ENCODE data around the gene MYF5.
"Not testable (repeated sequence)": the region's sequence is repeated elsewhere in the genome, so short reads cannot be mapped to it uniquely, and the experiment has no call there.

MYF5 gene

DNA sequence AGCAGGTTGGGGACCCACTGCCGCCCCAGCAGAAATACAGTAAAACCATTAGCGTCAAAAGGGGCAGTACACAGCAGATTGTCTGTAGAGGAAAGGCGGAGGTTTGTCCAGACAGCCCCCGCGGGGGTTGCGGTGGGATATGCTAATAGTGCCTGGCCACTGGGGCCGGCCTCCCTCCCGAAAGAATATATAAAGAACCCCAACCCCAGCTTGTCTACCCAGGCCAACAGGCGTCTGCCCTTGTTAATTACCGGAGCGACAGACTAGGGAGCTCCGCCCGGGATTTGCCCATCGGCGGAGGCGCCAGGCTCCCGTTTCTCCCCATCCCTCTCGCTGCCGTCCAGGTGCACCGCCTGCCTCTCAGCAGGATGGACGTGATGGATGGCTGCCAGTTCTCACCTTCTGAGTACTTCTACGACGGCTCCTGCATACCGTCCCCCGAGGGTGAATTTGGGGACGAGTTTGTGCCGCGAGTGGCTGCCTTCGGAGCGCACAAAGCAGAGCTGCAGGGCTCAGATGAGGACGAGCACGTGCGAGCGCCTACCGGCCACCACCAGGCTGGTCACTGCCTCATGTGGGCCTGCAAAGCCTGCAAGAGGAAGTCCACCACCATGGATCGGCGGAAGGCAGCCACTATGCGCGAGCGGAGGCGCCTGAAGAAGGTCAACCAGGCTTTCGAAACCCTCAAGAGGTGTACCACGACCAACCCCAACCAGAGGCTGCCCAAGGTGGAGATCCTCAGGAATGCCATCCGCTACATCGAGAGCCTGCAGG, at the start of gene MYF5:
Gene MYF5, plus strand, starts transcription at position 217 of the 774 bp plus-strand sequence. Its CDS starts 152 bp downstream, at position 369.
- H3K27ac ChIP-seq, result no peak within 1 kb of the TSS

DNA sequence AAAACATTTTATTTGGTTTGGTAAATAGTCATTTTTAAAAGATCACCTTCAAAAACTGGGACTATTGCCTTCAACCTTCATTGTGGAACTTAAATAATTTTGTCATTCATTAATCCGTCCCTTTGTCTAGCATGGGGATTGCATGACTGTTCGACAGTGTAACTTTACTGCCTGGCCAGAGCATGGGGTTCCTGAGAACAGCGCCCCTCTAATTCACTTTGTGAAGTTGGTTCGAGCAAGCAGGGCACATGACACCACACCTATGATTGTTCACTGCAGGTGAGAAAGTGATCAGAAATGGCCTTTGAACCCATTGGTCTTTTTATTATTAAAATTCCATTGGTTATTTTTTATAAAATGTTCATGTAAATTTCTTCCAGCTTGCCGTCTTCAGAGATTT, 46.5 kb upstream of the MYF5 start:
- no peak overlapping the region for H3K27ac ChIP-seq
- no peak for DNase-seq (ENCODE audit: low read depth, low spot score)

More for the DNA sequence above, at the start of gene MYF5:
- no peak for DNase-seq (ENCODE audit: low read depth, low spot score)

DNA sequence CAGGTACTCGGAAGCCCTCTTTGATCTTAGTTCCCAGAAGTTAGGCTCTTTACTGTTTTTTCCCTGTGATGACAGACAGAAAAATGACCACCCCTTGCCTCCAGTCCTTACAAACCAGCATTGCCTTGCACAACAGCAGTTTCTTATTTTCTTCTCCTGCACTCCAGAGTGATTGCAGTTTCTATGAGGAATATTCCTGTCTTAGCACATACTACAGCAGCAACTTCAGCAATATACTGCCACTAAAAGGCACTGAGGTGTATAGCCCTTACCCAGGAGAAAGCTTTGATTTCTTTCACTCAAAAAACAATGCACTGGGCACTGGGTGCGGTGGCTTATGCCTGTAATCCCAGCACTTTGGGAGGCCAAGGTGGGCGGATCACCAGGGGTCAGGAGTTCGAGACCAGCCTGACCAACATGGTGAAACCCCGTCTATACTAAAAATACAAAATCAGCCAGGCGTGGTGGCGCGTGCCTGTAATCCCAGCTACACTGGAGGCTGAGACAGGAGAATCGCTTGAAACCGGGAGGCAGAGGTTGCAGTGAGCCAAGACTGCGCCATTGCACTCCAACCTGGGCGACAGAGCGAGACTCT, 40.6 kb upstream of the MYF5 start:
- H3K27ac ChIP-seq; DNase-seq (ENCODE audit: low read depth, low spot score): not testable (repeated sequence)

DNA sequence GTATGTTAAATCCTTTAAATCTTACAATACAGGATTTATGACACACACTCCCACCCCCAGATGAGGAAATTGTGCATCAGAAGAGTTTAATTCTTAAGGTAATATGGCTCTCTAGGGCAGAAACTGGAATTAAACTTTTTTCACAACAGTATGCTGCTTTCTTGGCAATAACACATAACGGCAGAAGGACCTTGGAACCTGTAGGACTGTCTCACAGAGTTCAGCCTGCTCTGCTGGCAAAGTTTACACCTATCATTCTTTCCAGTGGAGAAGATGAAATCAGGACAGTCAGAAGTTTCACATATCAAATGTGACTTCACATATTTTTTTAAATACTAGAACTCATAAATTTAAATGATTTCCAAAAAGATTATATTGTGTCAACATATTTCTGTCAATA, 39.9 kb upstream of the MYF5 start:
- no peak for DNase-seq (ENCODE audit: low read depth, low spot score)
- H3K27ac ChIP-seq, result no peak overlapping the region

DNA sequence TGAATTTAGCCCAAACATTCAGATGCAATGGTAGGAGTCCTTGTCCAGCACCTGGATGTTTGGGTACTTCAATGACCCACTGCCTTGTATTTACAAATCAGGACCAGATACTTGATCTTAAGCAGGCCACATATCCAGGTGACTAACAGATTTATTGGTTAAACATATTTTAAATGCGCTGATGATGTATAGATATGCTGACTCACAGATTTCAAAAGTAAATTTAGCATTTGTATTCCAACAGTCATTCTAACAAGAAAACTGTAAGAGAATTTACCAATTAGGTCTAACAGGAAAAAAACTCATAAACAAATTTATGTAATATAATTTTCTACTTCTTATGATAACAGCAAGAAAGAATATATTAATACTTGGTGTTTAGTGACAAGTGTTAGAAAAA, 38.7 kb upstream of the MYF5 start:
- H3K27ac ChIP-seq, result no peak overlapping the region
- no peak for DNase-seq (ENCODE audit: low read depth, low spot score)

DNA sequence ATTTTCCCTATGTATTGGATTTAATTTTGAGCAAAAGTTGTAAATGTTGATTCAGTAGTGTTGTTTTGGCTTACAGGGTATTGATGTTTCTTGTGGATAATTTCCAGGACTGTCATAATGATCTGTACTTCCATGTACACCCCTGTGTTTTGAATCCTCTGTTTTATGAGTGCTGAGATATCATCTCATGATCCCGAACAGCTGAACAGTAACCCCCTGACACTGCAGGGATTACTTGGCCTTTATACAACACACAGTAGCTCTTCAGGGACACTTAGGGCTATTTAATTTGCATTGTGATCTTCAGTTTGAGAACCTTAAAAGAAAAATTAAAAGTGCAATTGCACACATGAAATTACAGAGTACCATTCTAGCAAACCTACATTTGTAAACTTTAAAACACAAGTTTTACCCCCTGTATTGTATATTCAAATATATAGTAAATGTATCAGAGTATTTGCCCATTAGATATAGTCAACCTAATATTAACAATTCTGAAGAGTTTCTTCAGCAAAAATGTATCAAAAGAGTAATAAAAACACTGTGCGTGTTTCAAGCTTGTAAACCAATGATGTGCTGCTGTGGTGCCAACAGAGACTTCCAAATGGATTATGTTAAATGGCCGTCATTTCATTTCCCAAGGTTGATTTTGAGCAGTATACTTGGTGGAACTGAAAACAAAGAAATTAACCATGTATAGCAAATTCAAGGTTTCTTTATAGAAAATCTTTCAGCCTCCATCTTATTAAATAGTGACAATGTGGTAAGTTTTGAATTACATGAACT, 37.2 kb upstream of the MYF5 start:
- DNase-seq (ENCODE audit: low read depth, low spot score), result no peak

DNA sequence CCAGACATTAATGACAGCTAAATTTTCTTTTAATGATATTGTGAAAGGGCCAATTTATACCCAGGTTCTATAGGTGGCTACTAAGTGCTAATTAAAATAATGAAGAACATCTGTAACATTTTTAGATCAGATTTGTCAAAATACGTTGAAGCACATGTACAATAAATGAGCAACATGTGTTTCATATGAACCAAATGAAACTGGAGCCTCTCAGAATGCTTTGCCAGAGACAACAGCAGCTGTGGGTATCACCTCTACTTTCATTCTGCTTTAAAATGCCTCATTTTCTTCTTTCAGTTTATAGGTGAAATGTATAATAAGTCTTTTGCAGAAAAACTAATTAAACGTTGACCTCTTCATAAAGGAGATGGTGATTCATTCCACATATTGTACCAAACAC, 35.4 kb upstream of the MYF5 start:
- no peak overlapping the region for H3K27ac ChIP-seq
- no peak for DNase-seq (ENCODE audit: low read depth, low spot score)

More for the DNA sequence above, 37.2 kb upstream of the MYF5 start:
- H3K27ac ChIP-seq, result no peak overlapping the region

DNA sequence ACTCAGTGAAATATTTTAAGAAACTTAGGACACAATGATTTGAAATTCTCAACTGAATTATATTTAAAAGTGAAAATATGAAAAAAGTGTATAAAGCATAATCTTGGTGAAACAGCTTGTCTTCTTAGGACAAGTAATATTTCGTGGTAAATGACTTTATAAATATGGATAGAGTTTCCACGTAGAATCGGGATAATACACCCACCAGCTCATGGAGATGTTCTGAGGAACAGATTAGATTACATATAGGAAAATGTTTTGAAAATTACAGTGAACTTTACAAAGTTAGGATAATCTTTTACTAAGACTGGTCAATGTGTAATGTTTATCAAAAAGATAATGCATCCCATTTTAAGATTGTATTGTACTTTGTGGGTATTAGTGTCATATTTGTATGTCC, 34.9 kb upstream of the MYF5 start:
- DNase-seq (ENCODE audit: low read depth, low spot score), result no peak

DNA sequence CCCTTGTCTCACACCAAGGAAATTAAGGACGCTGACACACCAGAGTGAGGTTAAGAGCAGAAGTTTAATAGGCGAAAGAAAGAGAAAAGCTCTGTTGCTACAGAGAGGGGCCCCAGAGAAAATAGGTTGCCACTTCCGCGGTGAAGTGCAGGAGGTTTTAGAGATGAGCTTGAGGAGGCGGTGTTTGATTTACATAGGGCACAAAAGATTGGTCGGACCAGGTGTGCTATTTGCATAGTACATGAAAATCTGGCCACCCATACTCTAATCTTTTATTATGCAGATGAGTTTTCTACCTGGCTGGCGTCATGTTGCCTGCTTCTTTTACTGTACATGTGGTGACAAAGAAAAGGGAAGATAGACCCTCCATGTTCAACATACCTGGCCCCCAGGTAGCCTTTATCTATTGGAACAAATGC, 32.6 kb upstream of the MYF5 start:
- H3K27ac ChIP-seq, result no peak overlapping the region

More for the DNA sequence above, 34.9 kb upstream of the MYF5 start:
- H3K27ac ChIP-seq, result no peak overlapping the region

DNA sequence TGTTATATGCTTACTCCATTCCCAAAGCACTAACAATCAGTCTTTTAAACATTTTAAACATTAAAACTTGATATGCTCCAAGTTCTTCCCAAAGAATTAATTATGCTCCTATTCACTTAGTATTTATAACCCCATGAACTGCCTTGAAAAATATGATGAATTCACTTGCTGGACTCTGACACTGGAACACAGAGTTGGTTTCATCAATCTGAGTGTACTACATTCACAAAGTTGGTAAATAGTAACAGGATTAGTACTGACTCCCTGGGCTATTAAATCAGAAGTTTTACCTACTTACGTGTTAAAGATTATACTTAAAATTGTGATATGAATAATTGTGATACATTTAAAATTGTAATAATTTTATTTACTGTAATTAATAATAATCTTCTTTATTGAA, 26.6 kb upstream of the MYF5 start:
- H3K27ac ChIP-seq, result no peak overlapping the region
- no peak for DNase-seq (ENCODE audit: low read depth, low spot score)

More for the DNA sequence above, 32.6 kb upstream of the MYF5 start:
- DNase-seq (ENCODE audit: low read depth, low spot score), result no peak

DNA sequence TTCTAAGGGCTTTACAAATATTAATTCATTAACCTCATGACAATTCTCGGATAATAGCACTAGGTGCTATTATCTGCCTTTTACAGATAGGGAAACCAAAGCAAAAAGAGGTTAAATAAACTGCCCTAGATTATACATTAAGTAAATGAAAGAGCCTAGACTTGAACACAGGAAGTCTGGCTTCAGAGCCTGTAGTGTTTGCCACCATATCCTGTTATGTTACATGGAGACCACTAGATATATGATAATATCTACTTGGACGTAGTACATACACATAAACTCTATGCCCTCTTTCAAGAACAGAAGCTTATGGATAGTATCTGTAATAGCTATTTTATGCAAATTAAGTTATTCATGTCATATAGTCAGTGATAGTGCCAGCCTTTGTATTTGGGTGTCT, 26.2 kb upstream of the MYF5 start:
- H3K27ac ChIP-seq, result no peak overlapping the region
- no peak for DNase-seq (ENCODE audit: low read depth, low spot score)

DNA sequence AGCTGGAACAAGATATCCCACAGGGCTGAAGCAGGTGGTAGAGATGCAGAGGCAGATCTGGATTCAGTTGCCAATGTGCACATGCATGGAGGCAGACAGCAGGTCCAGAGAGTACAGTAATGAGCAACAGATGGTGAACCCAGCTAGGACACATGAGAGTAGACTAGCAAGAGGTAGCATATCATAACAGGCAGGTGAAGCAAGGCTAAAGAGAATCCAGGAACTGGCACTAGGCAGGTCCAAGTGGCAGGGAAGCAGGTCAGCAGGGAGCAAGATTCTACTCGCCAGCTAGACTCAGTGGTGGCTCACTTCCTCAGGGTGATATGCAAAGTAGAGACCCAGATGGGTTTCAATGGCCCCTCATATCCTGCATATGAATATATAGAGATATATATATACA, 24.6 kb upstream of the MYF5 start:
- H3K27ac ChIP-seq, result no peak overlapping the region
- DNase-seq (ENCODE audit: low read depth, low spot score), result no peak

DNA sequence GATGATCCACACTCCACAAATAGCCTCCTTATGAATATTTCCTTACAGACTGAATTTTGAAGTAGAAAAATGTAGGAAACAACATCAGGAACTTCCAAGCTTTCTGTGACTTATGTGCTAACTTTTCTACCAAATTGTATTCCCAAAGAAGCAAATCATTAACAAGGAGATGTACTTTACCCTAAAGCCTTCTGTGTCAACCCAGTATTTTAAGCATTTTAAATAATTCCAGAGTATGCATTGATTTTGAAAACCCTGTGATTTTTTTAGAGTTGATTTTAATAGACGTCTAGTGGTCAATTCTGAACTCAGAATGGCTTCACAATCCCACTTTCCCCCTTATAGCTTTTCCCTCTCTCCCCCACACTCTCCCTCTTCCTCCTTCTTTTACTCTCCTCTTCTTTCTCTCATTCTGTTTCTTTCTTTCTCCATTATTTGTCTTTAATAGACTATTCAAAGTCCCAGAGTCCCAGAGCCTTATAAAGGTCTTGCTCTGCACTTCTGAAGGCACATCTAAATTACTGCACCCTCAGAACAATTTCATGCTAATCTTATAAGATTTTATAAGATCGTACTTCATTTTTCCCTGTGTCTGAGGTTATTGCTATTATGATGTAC, 19.3 kb upstream of the MYF5 start:
- DNase-seq (ENCODE audit: low read depth, low spot score), result no peak
- no peak overlapping the region for H3K27ac ChIP-seq

DNA sequence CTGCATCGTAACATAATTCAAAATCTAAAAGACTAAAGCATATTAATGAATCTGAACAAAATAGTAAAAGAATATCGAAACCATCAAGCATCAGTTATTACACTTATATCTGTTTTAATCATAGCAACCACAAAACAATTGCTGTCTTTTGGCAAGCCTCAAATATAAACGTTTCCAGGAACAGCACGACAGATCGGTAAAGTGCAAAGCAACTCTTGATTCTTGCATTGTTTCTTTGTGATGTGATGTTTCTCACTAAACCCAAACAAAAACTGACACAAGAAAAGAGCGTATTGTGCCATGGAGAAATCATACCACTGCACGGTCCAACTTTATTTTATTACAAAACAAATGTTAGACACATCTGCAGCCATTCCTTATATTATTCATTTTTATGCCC, 18.5 kb upstream of the MYF5 start:
- no peak overlapping the region for H3K27ac ChIP-seq
- no peak for DNase-seq (ENCODE audit: low read depth, low spot score)

DNA sequence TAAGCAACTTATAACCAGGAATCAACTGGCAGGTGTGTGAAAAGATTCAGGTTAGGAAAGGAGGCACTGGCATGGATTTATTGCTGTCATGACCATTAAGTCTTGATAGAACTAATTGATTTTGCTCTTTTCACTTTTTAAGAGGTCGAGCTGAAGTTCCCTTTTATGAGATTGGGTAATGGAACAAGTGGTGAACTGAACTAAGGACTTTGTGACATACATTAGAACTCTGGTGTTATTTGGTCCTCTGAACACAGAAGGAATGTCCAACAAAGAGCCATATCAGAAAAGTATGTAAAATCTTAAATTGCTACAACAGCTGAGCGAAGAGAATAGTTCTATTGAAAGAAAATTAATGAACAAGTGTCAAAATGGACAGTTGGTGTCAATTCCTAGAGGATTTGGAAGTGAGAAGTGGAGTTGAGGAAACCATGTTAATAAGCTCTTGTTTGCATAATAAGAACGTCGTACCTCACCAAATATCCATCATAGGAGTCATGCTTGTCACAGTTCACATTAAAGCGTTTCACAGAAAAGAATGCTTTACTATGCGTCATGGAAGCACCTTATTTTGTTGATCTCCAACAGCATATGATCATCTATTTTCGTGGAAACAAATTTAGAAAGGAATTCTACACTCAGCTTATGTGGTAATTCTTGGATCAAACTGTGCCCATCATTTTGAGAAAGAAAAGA, 17.7 kb upstream of the MYF5 start:
- no peak overlapping the region for H3K27ac ChIP-seq
- DNase-seq (ENCODE audit: low read depth, low spot score), result no peak

DNA sequence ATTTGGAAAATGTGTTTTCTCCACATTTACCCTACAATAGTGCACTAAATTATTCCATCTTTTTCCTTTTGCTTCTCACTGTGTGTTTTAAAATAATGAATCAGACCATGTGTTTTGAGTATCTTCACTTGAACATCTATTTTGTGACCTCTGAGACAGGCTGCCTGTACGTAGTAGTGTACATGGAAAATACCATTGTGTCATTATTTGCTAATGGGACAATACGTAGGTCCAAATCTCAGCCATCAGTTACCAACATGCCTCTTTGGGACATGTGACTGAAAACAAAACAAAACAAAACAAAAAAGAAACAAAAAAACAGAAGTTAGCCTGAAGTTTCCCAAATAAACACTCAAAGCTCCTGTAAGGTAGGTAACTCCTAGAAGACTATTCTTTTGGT, 16.4 kb upstream of the MYF5 start:
- no peak overlapping the region for H3K27ac ChIP-seq
- no peak for DNase-seq (ENCODE audit: low read depth, low spot score)

DNA sequence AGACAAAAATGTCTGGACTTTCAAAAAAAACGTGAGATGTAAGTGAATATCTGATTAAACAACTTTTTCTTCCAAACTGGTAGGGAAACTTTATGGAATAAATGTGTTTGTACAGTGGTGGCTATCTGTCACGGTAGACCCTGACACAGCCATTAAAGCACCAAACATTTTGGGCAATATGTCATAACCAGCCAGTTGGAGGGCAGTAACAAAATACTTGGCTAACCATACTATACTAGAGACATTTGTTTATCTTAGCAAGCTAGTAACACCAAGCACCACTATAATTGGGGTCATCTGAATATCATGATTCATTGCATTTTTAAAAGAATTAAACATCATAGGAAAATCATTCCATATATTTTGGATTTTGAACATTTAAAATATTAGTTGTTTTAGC, 15.3 kb upstream of the MYF5 start:
- DNase-seq (ENCODE audit: low read depth, low spot score), result no peak

DNA sequence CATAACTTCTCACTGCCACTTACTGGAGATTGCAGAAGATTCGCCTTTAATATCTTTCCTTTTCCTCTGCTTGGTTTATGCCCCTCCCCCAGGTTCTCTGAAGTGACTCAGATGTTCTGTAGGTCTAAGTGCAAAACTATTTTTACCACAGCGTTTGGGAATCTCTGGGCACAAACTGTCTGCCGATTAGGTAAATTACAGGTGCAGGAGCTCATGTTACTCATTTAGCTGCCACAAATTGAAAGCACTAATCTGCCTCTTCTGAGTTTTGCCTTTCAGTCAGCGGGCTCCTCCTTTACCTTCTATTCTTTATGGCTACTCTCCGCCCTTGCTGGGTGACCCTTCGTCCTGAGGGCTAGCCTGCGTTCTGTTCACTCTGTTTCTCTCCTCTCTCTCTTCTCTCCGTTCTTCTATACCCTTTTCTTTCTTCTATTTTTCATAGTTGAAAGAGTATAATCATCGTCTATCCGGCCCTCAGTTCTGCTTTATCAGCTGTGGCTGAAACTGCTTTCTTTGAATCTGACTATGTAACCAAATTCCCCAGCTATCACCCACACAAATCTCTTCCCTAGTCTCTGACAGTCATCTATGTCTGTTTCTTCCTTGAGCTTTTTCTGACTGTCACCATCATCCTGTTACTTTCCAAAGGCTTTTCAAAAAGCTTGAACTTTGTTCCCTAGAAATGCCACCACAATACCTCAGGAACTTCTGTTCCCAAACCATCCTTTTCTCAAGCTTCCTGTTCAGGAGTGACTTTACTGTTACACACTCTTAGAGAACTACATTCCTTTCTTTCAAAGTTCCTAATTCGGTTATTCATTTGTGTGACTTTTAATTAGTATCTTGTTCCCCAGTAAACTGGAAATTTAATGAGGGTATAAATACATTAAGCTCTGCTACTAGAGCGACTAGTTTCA, 13.6 kb upstream of the MYF5 start:
- peak; percentile 8 for DNase-seq (ENCODE audit: low read depth, low spot score)
- H3K27ac ChIP-seq, result no peak overlapping the region

More for the DNA sequence above, 15.3 kb upstream of the MYF5 start:
- no peak overlapping the region for H3K27ac ChIP-seq

DNA sequence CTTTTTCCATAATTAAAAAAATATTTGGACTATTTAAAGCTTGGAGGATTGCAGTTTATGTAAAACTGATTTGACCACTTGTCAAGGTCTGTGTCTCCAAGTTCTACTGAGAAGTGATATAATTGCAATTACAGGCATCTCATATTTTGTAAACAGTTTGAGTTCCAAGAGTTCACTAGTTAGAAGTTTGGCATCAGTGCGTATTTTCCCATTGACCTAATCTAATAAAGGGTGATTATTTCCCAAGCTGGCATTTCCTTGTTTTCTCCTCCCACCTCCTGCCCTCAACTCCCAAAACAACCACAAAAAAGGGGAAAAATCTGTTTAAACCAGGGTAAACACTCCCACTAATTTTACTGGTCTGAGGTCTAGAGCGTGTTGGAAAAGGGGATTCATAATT, 12.3 kb upstream of the MYF5 start:
- no peak overlapping the region for H3K27ac ChIP-seq
- DNase-seq (ENCODE audit: low read depth, low spot score), result no peak
